NCI-H748 (cell line): ENCODE measurements around the gene ANTKMT.
A peak's percentile ranks its signal among the peaks of the same experiment; 100 is the strongest.

Source experiments
- DNase-seq: peaks from one replicate; lab custom pipeline; 2025; ENCODE audit not compliant: unreplicated experiment; lab: John Stamatoyannopoulos, UW

Gene ANTKMT

GRCh38 chr16:727291-727977 lies 6.5 kb downstream of the ANTKMT start:
- no peak for DNase-seq

GRCh38 chr16:728131-728889 lies 7.4 kb downstream of the ANTKMT start:
- DNase-seq = peak; percentile 81

- no peak for DNase-seq
Observed at GRCh38 chr16:728890-729744, 8.2 kb downstream of the ANTKMT start.

GRCh38 chr16:729768-730665 lies 9.1 kb downstream of the ANTKMT start:
- no peak for DNase-seq

GRCh38 chr16:730666-731509 lies 9.9 kb downstream of the ANTKMT start:
- no peak for DNase-seq

GRCh38 chr16:732332-732731 lies 11.4 kb downstream of the ANTKMT start:
- no peak for DNase-seq

GRCh38 chr16:732936-733335 lies 12.0 kb downstream of the ANTKMT start:
- DNase-seq = no peak

GRCh38 chr16:733382-734207 lies 12.6 kb downstream of the ANTKMT start:
- DNase-seq = no peak

GRCh38 chr16:734208-734980 lies 13.4 kb downstream of the ANTKMT start:
- no peak for DNase-seq

GRCh38 chr16:734981-735881 lies 14.3 kb downstream of the ANTKMT start:
- DNase-seq = no peak

- no peak for DNase-seq
Observed at GRCh38 chr16:735982-736453, 15.1 kb downstream of the ANTKMT start.

- DNase-seq = no peak
Observed at GRCh38 chr16:736936-737481, 16.1 kb downstream of the ANTKMT start.

GRCh38 chr16:739560-740458 lies 18.9 kb downstream of the ANTKMT start:
- DNase-seq = no peak

- DNase-seq = no peak
Observed at GRCh38 chr16:740459-740763, 19.5 kb downstream of the ANTKMT start.

GRCh38 chr16:740764-741505 lies 20.0 kb downstream of the ANTKMT start, which contains the start of gene CIAO3:
Gene CIAO3, minus strand, starts transcription at chr16:740997. Its CDS starts 12 bp downstream, at chr16:740985.
- DNase-seq = peak; percentile 87
